A673 (cell line): Measurements from ENCODE around the gene ZNF592.

Source experiments
- EZH2 ChIP-seq: fragments of 200-600 bp; sonication (generic); IDR thresholded peaks from 2 replicates; pipeline ENCODE4 v1.6.1; 2017; ENCODE audit warnings: borderline replicate concordance, low read depth, mild to moderate bottlenecking, mixed read lengths, antibody characterized with exemption, low read length; ENCODE audit not compliant: poor library complexity, severe bottlenecking
- TF ChIP-seq, protein P1 (sequence below): fragments of 300-800, 200-600 bp; sonication (generic); conservative IDR thresholded peaks from 2 replicates; pipeline ENCODE4 v1.5.1; 2017; ENCODE audit warnings: low read depth, mild to moderate bottlenecking, antibody characterized with exemption, low read length, moderate library complexity, mixed read lengths

DNA sequence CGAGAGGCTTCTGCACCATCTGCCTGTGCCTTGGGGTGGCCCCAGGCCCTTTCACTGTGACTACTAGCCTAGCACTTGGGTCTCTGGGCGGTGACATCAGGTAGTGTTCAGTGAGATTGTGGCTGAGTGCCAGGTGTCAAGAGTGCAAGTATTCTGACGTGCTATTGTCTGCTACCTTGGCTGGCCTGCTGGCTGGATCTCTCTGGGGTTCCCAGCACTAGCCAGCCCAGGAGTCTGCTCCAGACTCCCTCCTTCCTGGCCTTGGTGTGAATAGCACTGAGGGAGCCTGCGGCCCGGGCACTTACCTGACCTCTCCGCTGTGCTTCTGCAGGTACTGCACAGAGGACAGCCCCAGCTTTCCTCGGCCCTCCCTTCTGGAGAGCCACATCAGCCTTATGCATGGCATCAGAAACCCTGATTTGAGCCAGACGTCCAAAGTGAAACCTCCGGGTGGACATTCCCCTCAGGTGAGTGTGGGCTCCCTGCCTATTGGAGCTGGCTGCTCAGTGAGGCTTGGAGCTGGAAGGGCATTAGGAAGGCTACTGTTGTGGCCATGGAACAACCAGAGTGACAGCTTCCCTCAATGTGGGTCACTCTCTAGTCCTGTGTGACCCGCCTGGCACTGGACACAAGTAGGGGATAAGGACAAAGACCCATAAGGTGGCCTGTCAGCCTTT, 51.3 kb downstream of the ZNF592 start:
- TF ChIP-seq, protein P1, sequence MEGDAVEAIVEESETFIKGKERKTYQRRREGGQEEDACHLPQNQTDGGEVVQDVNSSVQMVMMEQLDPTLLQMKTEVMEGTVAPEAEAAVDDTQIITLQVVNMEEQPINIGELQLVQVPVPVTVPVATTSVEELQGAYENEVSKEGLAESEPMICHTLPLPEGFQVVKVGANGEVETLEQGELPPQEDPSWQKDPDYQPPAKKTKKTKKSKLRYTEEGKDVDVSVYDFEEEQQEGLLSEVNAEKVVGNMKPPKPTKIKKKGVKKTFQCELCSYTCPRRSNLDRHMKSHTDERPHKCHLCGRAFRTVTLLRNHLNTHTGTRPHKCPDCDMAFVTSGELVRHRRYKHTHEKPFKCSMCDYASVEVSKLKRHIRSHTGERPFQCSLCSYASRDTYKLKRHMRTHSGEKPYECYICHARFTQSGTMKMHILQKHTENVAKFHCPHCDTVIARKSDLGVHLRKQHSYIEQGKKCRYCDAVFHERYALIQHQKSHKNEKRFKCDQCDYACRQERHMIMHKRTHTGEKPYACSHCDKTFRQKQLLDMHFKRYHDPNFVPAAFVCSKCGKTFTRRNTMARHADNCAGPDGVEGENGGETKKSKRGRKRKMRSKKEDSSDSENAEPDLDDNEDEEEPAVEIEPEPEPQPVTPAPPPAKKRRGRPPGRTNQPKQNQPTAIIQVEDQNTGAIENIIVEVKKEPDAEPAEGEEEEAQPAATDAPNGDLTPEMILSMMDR = no peak
- TF ChIP-seq EZH2 = no peak
